ENCODE data around the gene STRN3.

- TF ChIP-seq EZH2 (IDR thresholded peaks at IDR 0.05) (no peak), POLR2AphosphoS5 (IDR thresholded peaks at IDR 0.05; ENCODE audit: borderline replicate concordance, low read depth, low read length) (no peak), FOXP2 (optimal IDR thresholded peaks at IDR 0.05; ENCODE audit: control extremely low read depth, extremely low read length, insufficient read depth) (no peak)
Measured at GRCh38 chr14:30958555-30959407, 67.4 kb downstream of the STRN3 start.
